Activated CD8-positive, alpha-beta memory T cell treated with anti-CD3 and anti-CD28 coated beads, Interleukin-2, amount 10 ng/mL, durations not matched to agents 7 days and 5 days (primary cell): ENCODE data around the gene XCL2. TPM values are rescaled to one million over a fixed set of nuclear protein-coding genes. Genes with fewer than 3 reads are reported as not detected.
A peak's percentile ranks its signal among the peaks of the same experiment; 100 is the strongest.

Experiments used
- ATAC-seq: fragments of 150-1000 bp; cut with Tn5 transposase; one replicate; pipeline ENCODE4 v1.10.0; 2021; ENCODE audit warnings: moderate library complexity
- CTCF ChIA-PET: fragments of 350-600 bp; sonication (Branson Sonifier 250); formaldehyde crosslinking; loops from one replicate; lab custom pipeline; 2021; ENCODE audit warnings: antibody characterized with exemption; lab: Charles Lee
- DNase-seq: peaks from one replicate; pipeline ENCODE4 v3.0.0-alpha.2; 2020
- H3K27ac Mint-ChIP-seq: one replicate; pipeline ENCODE4 v1.8.0; 2021; ENCODE audit warnings: mild to moderate bottlenecking, mixed read lengths
- H3K27me3 Mint-ChIP-seq: one replicate; pipeline ENCODE4 v1.8.0; 2021; ENCODE audit warnings: mixed read lengths
- H3K36me3 Mint-ChIP-seq: one replicate; pipeline ENCODE4 v1.8.0; 2021; ENCODE audit warnings: mild to moderate bottlenecking, mixed read lengths
- H3K4me1 Mint-ChIP-seq: one replicate; pipeline ENCODE4 v1.8.0; 2021; ENCODE audit warnings: mixed read lengths
- H3K4me3 Mint-ChIP-seq: one replicate; pipeline ENCODE4 v1.8.0; 2021; ENCODE audit warnings: mild to moderate bottlenecking, moderate library complexity, mixed read lengths
- H3K9me3 Mint-ChIP-seq: one replicate; pipeline ENCODE4 v1.8.0; 2022; ENCODE audit warnings: low read depth, mixed read lengths
- total RNA-seq, 2 experiments: library from RNA; stranded (reverse); gene quantifications; one replicate each; pipeline ENCODE4 v1.2.3, GENCODE V29; 2021

Gene XCL2
- total RNA-seq, 2 experiments from 2014 or later: 17.8 to 37.9 TPM

- peaks cover 13% of the 10 kb centered on the region for H3K9me3 Mint-ChIP-seq
- peaks cover 29% of the 10 kb centered on the region for H3K36me3 Mint-ChIP-seq
- H3K27me3 Mint-ChIP-seq: no peaks in the 10 kb centered on the region
- CTCF ChIA-PET: interaction anchor here (0.9 to 1.5 kb wide), 8 partner anchors 11 to 178 kb away, joined by 3 to 6 read pairs (median 4); no protein-coding TSS in a partner anchor
- DNase-seq (no peak), ATAC-seq (no peak)
- peaks cover 69% of the 10 kb centered on the region for H3K4me1 Mint-ChIP-seq
- peak overlapping the region; percentile 92 for H3K27ac Mint-ChIP-seq
- H3K4me3 Mint-ChIP-seq: peak overlapping the region; percentile 74
These were observed 23.0 kb downstream of the XCL2 start for GRCh38 chr1:168520832-168521231.

- Mint-ChIP-seq H3K36me3 (peaks cover 27% of the 10 kb centered on the region), H3K27ac (peak overlapping the region; percentile 92), H3K4me3 (peak overlapping the region; percentile 74), H3K27me3 (no peaks in the 10 kb centered on the region), H3K4me1 (peaks cover 74% of the 10 kb centered on the region), H3K9me3 (peaks cover 13% of the 10 kb centered on the region)
- DNase-seq (peak; percentile 88), ATAC-seq (peak; percentile 85)
- CTCF ChIA-PET: interaction anchor here (1.0 to 1.5 kb wide), 3 partner anchors 10 to 80 kb away, joined by 4 to 8 read pairs (median 6); no protein-coding TSS in a partner anchor
These were observed 23.6 kb downstream of the XCL2 start for GRCh38 chr1:168520052-168520751.

GRCh38 chr1:168518813-168519212 lies 25.0 kb downstream of the XCL2 start:
- Mint-ChIP-seq H3K4me1 (peaks cover 80% of the 10 kb centered on the region), H3K9me3 (peaks cover 5% of the 10 kb centered on the region), H3K4me3 (no peak overlapping the region), H3K27me3 (no peaks in the 10 kb centered on the region), H3K27ac (peak overlapping the region; percentile 92), H3K36me3 (peaks cover 20% of the 10 kb centered on the region)
- ATAC-seq (no peak), DNase-seq (no peak)
- CTCF ChIA-PET: interaction anchor here (1.0 to 1.6 kb wide), 6 partner anchors 9 to 79 kb away, joined by 3 to 5 read pairs (median 4); no protein-coding TSS in a partner anchor

GRCh38 chr1:168518201-168518689 lies 25.6 kb downstream of the XCL2 start:
- H3K4me3 Mint-ChIP-seq: no peak overlapping the region
- peaks cover 84% of the 10 kb centered on the region for H3K4me1 Mint-ChIP-seq
- CTCF ChIA-PET: interaction anchor here (1.0 to 1.9 kb wide), 9 partner anchors 9 to 79 kb away, joined by 3 to 5 read pairs (median 4); no protein-coding TSS in a partner anchor
- H3K27ac Mint-ChIP-seq: peak overlapping the region; percentile 76
- peaks cover 3% of the 10 kb centered on the region for H3K9me3 Mint-ChIP-seq
- peaks cover 16% of the 10 kb centered on the region for H3K36me3 Mint-ChIP-seq
- DNase-seq (no peak), ATAC-seq (no peak)
- H3K27me3 Mint-ChIP-seq: no peaks in the 10 kb centered on the region

- H3K27me3 Mint-ChIP-seq: no peaks in the 10 kb centered on the region
- CTCF ChIA-PET: interaction anchor here (1.1 to 1.6 kb wide), 5 partner anchors 11 to 45 kb away, joined by 3 to 6 read pairs (median 3); no protein-coding TSS in a partner anchor
- H3K27ac Mint-ChIP-seq: peak overlapping the region; percentile 99
- no peak for DNase-seq
- H3K4me1 Mint-ChIP-seq: peaks cover 88% of the 10 kb centered on the region
- peaks cover 9% of the 10 kb centered on the region for H3K36me3 Mint-ChIP-seq
- no peaks in the 10 kb centered on the region for H3K9me3 Mint-ChIP-seq
- peak overlapping the region; percentile 54 for H3K4me3 Mint-ChIP-seq
- no peak for ATAC-seq
These were observed 29.3 kb downstream of the XCL2 start for GRCh38 chr1:168514455-168514854.

GRCh38 chr1:168513656-168514404 lies 30.0 kb downstream of the XCL2 start:
- Mint-ChIP-seq H3K36me3 (peaks cover 8% of the 10 kb centered on the region), H3K9me3 (no peaks in the 10 kb centered on the region), H3K27ac (peak overlapping the region; percentile 99), H3K4me1 (peaks cover 89% of the 10 kb centered on the region), H3K4me3 (peak overlapping the region; percentile 54), H3K27me3 (no peaks in the 10 kb centered on the region)
- peak; percentile 65 for DNase-seq
- peak; percentile 37 for ATAC-seq
- CTCF ChIA-PET: interaction anchor here (1.1 to 1.6 kb wide), 4 partner anchors 11 to 43 kb away, joined by 3 to 6 read pairs (median 3); no protein-coding TSS in a partner anchor

- no peaks in the 10 kb centered on the region for H3K9me3 Mint-ChIP-seq
- no peaks in the 10 kb centered on the region for H3K27me3 Mint-ChIP-seq
- H3K36me3 Mint-ChIP-seq: peaks cover 8% of the 10 kb centered on the region
- peak; percentile 87 for DNase-seq
- CTCF ChIA-PET: no interaction called here
- peak overlapping the region; percentile 99 for H3K27ac Mint-ChIP-seq
- peaks cover 90% of the 10 kb centered on the region for H3K4me1 Mint-ChIP-seq
- ATAC-seq: peak; percentile 63
- peak overlapping the region; percentile 54 for H3K4me3 Mint-ChIP-seq
These were observed 30.8 kb downstream of the XCL2 start for GRCh38 chr1:168512864-168513595.

- DNase-seq (peak; percentile 80), ATAC-seq (peak; percentile 49)
- Mint-ChIP-seq H3K4me1 (peaks cover 99% of the 10 kb centered on the region), H3K36me3 (peaks cover 21% of the 10 kb centered on the region), H3K27ac (peak overlapping the region; percentile 86), H3K4me3 (peak overlapping the region; percentile 15), H3K9me3 (no peaks in the 10 kb centered on the region), H3K27me3 (no peaks in the 10 kb centered on the region)
- CTCF ChIA-PET: interaction anchor here (1.0 to 2.1 kb wide), 8 partner anchors 8 to 167 kb away, joined by 3 to 8 read pairs (median 4); no protein-coding TSS in a partner anchor
These were observed 33.7 kb downstream of the XCL2 start for GRCh38 chr1:168509875-168510791.

- Mint-ChIP-seq H3K27ac (peak overlapping the region; percentile 86), H3K36me3 (peaks cover 23% of the 10 kb centered on the region), H3K4me1 (peaks cover 99% of the 10 kb centered on the region), H3K27me3 (no peaks in the 10 kb centered on the region), H3K4me3 (no peak overlapping the region), H3K9me3 (no peaks in the 10 kb centered on the region)
- DNase-seq (no peak), ATAC-seq (no peak)
- CTCF ChIA-PET: interaction anchor here (1.1 to 2.1 kb wide), 6 partner anchors 8 to 166 kb away, joined by 3 to 8 read pairs (median 5); no protein-coding TSS in a partner anchor
These were observed 34.6 kb downstream of the XCL2 start for GRCh38 chr1:168509210-168509609.

- peaks cover 99% of the 10 kb centered on the region for H3K4me1 Mint-ChIP-seq
- CTCF ChIA-PET: interaction anchor here (1.0 to 1.9 kb wide), 2 partner anchors 11 to 14 kb away, joined by 4 to 8 read pairs; no protein-coding TSS in a partner anchor
- H3K27me3 Mint-ChIP-seq: no peaks in the 10 kb centered on the region
- peaks cover 29% of the 10 kb centered on the region for H3K36me3 Mint-ChIP-seq
- no peaks in the 10 kb centered on the region for H3K9me3 Mint-ChIP-seq
- no peak for ATAC-seq
- no peak overlapping the region for H3K27ac Mint-ChIP-seq
- no peak overlapping the region for H3K4me3 Mint-ChIP-seq
- DNase-seq: no peak
These were observed 36.0 kb downstream of the XCL2 start for GRCh38 chr1:168507828-168508227.

- Mint-ChIP-seq H3K27ac (no peak overlapping the region), H3K9me3 (no peaks in the 10 kb centered on the region), H3K4me1 (peaks cover 96% of the 10 kb centered on the region), H3K4me3 (no peak overlapping the region), H3K27me3 (no peaks in the 10 kb centered on the region), H3K36me3 (peaks cover 28% of the 10 kb centered on the region)
- ATAC-seq (no peak), DNase-seq (no peak)
- CTCF ChIA-PET: no interaction called here
These were observed 36.6 kb downstream of the XCL2 start for GRCh38 chr1:168507231-168507630.
